GM12873 (cell line): ENCODE measurements around the gene COPZ2.

ENCODE experiments used
- CTCF ChIP-seq: IDR thresholded peaks from 2 replicates; pipeline ENCODE4 v1.5.1; 2012; ENCODE audit warnings: low read depth, mild to moderate bottlenecking, moderate library complexity, low read length, control low read depth; ENCODE audit not compliant: insufficient read depth; ENCODE audit errors: missing control alignments

COPZ2 gene

GRCh38 chr17:48047113-48047740 is 9.6 kb upstream of the COPZ2 start:
- TF ChIP-seq CTCF, result no peak

DNA sequence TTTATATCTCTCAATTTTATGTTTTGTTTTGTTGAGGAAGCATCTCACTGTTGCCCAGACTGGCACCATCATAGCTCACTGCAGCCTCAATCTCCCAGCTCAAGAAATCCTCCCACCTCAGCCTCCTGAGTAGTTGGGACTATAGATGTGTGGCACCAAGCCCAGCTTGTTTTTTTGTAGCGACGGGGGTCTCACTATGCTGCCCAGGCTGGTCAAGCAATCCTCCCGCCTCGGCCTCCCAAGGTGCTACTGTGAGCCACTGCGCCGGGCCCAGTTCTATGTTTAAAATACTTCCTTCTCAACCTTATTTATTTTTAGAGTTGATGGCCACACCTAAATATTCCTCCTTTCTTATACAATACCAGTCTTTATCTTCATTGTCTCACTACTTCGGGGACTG is 8.7 kb upstream of the COPZ2 start:
- TF ChIP-seq CTCF, result no peak

DNA sequence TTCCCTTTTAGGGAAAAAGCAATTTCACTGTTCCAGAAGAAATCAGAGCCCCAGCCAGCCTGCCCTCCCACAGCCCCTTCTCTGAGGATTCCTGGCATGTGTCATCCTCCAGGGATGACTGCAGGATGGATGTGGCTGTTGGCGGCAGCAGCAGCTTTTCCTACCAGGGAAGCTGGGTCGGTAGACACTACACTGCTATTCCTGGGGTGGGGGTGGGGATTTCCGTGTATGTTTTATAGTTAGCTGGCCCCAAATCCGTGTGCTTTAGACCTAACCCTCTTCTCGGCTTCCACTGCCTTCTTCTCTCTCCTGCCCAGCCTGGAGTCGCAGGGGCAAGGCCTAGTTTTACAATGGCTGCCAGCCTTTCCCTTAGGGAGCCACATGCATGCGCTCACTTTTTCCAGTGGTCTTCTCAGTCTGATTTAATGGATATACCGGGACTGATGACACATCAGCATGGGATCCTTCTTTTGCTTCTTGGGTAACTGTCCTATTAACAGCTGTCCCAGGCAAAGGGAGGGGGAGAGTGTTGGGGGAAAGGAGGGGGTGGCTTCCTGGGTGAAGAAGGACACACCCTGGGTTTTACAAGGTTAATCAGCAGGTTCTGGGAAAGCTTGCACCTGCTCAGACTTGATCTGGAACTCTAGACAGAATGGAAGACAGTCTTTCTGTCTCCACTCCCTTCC is 7.9 kb upstream of the COPZ2 start:
- TF ChIP-seq CTCF, result no peak

GRCh38 chr17:48044851-48045250 is 7.3 kb upstream of the COPZ2 start:
- TF ChIP-seq CTCF, result no peak

- TF ChIP-seq CTCF, result no peak
Observed at GRCh38 chr17:48043176-48043575, 5.6 kb upstream of the COPZ2 start.

DNA sequence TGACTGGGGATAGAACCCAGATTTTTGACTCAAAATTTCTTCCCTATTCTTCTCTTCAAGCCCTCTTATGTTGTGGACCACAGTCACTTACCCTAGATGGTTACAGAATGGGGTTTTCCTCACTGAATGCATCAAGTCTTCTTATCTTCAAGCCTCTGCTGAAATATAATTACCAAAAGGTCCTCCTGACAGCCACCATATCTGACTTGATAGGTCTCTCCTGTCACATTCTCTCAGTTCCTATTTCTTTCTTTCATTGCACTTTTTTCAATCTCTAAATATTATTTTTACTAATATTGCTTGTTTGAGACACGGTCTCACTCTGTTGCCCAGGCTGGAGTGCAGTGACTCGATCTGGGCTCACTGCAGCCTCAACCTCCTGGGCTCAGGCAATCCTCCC is 1.1 kb upstream of the COPZ2 start:
- no peak for TF ChIP-seq CTCF

DNA sequence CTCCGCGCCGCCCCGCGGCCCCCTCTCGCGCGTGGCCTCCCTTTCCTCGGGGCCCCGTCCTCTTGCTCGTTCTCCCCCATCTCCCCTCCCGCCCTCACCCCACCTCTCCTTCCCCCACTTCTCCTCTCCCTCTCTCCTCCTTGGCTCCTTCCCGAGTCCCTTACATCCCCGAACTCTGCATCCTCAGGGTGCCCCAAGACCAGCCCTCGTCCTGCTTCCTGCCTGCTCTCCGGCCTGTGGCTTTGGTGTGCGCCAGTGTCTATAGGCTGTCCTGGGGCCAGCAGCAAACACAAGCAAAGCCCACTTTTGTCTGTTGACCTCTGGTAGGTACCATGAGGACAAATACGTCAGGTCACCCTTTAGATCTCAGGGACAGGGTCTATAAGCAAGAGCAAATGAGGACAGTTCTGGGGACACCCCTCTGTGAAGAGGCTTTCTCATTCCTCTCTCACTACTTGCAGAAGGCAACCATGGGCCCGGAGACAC is 284 bp upstream of the COPZ2 start:
- TF ChIP-seq CTCF, result no peak
